Measurements from ENCODE around the gene CHRD. TPM values are rescaled to one million over a fixed set of nuclear protein-coding genes. Genes with fewer than 3 reads are reported as not detected.
A peak's percentile ranks its signal among the peaks of the same experiment; 100 is the strongest.

The CHRD gene
- total and polyA plus RNA-seq, 9 of the 15 experiments (the other 6 are each of a cell fraction or from before 2014, with no cell fraction given): 0.11 to 1.3 (median 0.59) TPM; not detected in 3

GRCh38 chr3:184361532-184361931 is 18.3 kb upstream of the CHRD start, which contains the start of the genes CLCN2 and POLR2H:
Gene CLCN2 (minus strand): TSS chr3:184361605. CDS start chr3:184361479, 126 bp downstream.
Gene POLR2H (plus strand): TSS chr3:184361710. CDS start chr3:184363493, 1,783 bp downstream.
- under 1% methylated on average over 26 of the region's 56 CpGs for WGBS (ENCODE audit: insufficient coverage, low coverage, missing lambda C conversion rate)
- H3K4me2 ChIP-seq (ENCODE audit: insufficient read depth, low read length): peak within 1 kb of the TSS; percentile 97
- H3K9me3 ChIP-seq (replicated peaks; ENCODE audit: control insufficient read depth, insufficient read depth, low read depth, low read length): no peaks in the 10 kb centered on the region
- intact Hi-C loops (cut with micrococcal nuclease): no loop called here
- FAIRE-seq (no peak), ATAC-seq (peak; percentile 72), DNase-seq (ENCODE audit: extremely low read depth in 1 of 4, low spot score in 3 of 4) (peak; percentile 67 to 82 (median 78))
- no peaks in the 10 kb centered on the region for H3K27me3 ChIP-seq (ENCODE audit: control insufficient read depth in 2 of 2, insufficient read depth in 2 of 2, low read length in 2 of 2)
- peaks cover 8% of the 10 kb centered on the region for H3K9me1 ChIP-seq (ENCODE audit: control insufficient read depth, insufficient read depth, low read length)
- in situ Hi-C loops (cut with MboI): no loop called here
- peak within 1 kb of the TSS; percentile 85 for H2AFZ ChIP-seq (ENCODE audit: low read depth, low read length)
- CTCF ChIA-PET (ENCODE audit: low intra/inter-chr PET ratio): no interaction called here
- no TSS peak for BruUV-seq (replicated peaks)
- peak within 1 kb of the TSS; percentile 98 for H3K27ac ChIP-seq (ENCODE audit: extremely low read depth, low read depth, low read length)
- POLR2A ChIA-PET: interaction anchor here (0.7 to 1.5 kb wide), 5 partner anchors 9 to 58 kb away, joined by 3 to 8 read pairs (median 4); no protein-coding TSS in a partner anchor
- peak within 1 kb of the TSS; percentile 88 to 95 for H3K9ac ChIP-seq (ENCODE audit: insufficient read depth in 1 of 2, low read depth in 2 of 2, low read length in 2 of 2)
- peaks cover 56% of the 10 kb centered on the region for H3K79me2 ChIP-seq (ENCODE audit: control insufficient read depth, insufficient read depth, low read length)
- H3K36me3 ChIP-seq (ENCODE audit: control insufficient read depth, insufficient read depth, low read length): peaks cover 46% of the 10 kb centered on the region
- H4K20me1 ChIP-seq (replicated peaks; ENCODE audit: control insufficient read depth, insufficient read depth, low read length): no peaks in the 10 kb centered on the region
- peak within 1 kb of the TSS; percentile 71 for H3K4me3 ChIP-seq
- peaks cover 28 to 63% of the 10 kb centered on the region in 2 experiments for H3K4me1 ChIP-seq (replicated peaks in 1 of 2; ENCODE audit: control insufficient read depth in 2 of 2, insufficient read depth in 2 of 2, low read length in 2 of 2)
- TF ChIP-seq HMG20B (CRISPR knock-in tag; IDR thresholded peaks at IDR 0.05): no peak
- no peak for TF ChIP-seq STAT5B (CRISPR knock-in tag; IDR thresholded peaks at IDR 0.05)
- no peak for TF ChIP-seq ZNF696 (CRISPR knock-in tag; conservative IDR thresholded peaks at IDR 0.05)
- TF ChIP-seq, protein P1, sequence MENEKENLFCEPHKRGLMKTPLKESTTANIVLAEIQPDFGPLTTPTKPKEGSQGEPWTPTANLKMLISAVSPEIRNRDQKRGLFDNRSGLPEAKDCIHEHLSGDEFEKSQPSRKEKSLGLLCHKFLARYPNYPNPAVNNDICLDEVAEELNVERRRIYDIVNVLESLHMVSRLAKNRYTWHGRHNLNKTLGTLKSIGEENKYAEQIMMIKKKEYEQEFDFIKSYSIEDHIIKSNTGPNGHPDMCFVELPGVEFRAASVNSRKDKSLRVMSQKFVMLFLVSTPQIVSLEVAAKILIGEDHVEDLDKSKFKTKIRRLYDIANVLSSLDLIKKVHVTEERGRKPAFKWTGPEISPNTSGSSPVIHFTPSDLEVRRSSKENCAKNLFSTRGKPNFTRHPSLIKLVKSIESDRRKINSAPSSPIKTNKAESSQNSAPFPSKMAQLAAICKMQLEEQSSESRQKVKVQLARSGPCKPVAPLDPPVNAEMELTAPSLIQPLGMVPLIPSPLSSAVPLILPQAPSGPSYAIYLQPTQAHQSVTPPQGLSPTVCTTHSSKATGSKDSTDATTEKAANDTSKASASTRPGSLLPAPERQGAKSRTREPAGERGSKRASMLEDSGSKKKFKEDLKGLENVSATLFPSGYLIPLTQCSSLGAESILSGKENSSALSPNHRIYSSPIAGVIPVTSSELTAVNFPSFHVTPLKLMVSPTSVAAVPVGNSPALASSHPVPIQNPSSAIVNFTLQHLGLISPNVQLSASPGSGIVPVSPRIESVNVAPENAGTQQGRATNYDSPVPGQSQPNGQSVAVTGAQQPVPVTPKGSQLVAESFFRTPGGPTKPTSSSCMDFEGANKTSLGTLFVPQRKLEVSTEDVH (IDR thresholded peaks at IDR 0.05; ENCODE audit: low read depth, partially characterized antibody): no peak
- TF ChIP-seq, protein P2, sequence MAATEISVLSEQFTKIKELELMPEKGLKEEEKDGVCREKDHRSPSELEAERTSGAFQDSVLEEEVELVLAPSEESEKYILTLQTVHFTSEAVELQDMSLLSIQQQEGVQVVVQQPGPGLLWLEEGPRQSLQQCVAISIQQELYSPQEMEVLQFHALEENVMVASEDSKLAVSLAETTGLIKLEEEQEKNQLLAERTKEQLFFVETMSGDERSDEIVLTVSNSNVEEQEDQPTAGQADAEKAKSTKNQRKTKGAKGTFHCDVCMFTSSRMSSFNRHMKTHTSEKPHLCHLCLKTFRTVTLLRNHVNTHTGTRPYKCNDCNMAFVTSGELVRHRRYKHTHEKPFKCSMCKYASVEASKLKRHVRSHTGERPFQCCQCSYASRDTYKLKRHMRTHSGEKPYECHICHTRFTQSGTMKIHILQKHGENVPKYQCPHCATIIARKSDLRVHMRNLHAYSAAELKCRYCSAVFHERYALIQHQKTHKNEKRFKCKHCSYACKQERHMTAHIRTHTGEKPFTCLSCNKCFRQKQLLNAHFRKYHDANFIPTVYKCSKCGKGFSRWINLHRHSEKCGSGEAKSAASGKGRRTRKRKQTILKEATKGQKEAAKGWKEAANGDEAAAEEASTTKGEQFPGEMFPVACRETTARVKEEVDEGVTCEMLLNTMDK (IDR thresholded peaks at IDR 0.05; ENCODE audit: borderline replicate concordance, insufficient read depth, low read depth, low read length, poor library complexity, severe bottlenecking): peak; percentile 24
- TF ChIP-seq ZC3H11A (IDR thresholded peaks at IDR 0.05; ENCODE audit: low read depth, low read length): no peak
- TF ChIP-seq ZNF76 (CRISPR knock-in tag; IDR thresholded peaks at IDR 0.05; ENCODE audit: borderline replicate concordance): no peak
- TF ChIP-seq MAZ (CRISPR knock-in tag; conservative IDR thresholded peaks at IDR 0.05 in 1 of 2, IDR thresholded peaks at IDR 0.05 in 1 of 2): peak in 1 of 2 experiments; percentile 64; a peak in 2 of 4 replicates
- TF ChIP-seq, protein P3, sequence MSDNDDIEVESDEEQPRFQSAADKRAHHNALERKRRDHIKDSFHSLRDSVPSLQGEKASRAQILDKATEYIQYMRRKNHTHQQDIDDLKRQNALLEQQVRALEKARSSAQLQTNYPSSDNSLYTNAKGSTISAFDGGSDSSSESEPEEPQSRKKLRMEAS (CRISPR knock-in tag; IDR thresholded peaks at IDR 0.05): no peak
- TF ChIP-seq, protein P4, sequence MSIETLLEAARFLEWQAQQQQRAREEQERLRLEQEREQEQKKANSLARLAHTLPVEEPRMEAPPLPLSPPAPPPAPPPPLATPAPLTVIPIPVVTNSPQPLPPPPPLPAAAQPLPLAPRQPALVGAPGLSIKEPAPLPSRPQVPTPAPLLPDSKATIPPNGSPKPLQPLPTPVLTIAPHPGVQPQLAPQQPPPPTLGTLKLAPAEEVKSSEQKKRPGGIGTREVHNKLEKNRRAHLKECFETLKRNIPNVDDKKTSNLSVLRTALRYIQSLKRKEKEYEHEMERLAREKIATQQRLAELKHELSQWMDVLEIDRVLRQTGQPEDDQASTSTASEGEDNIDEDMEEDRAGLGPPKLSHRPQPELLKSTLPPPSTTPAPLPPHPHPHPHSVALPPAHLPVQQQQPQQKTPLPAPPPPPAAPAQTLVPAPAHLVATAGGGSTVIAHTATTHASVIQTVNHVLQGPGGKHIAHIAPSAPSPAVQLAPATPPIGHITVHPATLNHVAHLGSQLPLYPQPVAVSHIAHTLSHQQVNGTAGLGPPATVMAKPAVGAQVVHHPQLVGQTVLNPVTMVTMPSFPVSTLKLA (conservative IDR thresholded peaks at IDR 0.05): peak in 1 of 2 experiments; percentile 80; a peak in 3 of 4 replicates
- TF ChIP-seq ZNF184 (CRISPR knock-in tag; IDR thresholded peaks at IDR 0.05): no peak
- peak; percentile 67; the same call in 1 of the 2 replicates for TF ChIP-seq RB1 (IDR thresholded peaks at IDR 0.05; ENCODE audit: low read depth)
- TF ChIP-seq, protein P5, sequence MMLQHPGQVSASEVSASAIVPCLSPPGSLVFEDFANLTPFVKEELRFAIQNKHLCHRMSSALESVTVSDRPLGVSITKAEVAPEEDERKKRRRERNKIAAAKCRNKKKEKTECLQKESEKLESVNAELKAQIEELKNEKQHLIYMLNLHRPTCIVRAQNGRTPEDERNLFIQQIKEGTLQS (IDR thresholded peaks at IDR 0.05): no peak
- TF ChIP-seq, protein P5 (CRISPR knock-in tag; conservative IDR thresholded peaks at IDR 0.05): no peak

Measured in K562 (cell line).